ENCODE results near the gene MAN1C1. TPM values are rescaled to one million over a fixed set of nuclear protein-coding genes. Genes with fewer than 3 reads are reported as not detected.
"Not testable (repeated sequence)": the region's sequence is repeated elsewhere in the genome, so short reads cannot be mapped to it uniquely, and the experiment has no call there.

The MAN1C1 gene
- total RNA-seq, 1 experiment from 2014 or later, result 1.5 TPM

DNA sequence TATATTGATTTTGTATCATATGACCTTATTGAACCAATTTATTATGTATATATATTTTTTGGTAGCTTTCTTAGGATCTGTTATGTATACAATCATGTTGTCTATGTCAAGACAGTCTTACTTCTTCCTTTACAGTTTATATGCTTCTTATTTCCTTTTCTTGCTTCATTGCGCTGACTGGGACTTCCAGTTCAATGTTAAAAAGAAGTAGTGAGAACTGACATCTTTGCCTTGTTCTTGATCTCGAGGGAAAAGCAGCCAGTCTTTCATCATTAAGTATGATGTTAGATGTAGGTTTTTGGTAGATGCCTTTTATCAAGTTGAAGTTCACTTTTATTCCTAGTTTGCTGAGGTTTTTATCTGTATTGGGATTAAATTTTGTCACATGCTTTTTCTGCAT lies 17.5 kb downstream of the MAN1C1 start:
- in situ Hi-C loops (cut with HindIII; ENCODE audit: low pct_unique_long_range_greater_than_20kb, low sequenced_read_pairs) (no loop called here), intact Hi-C loops (cut with micrococcal nuclease; ENCODE audit: unreplicated experiment) (no loop called here)
- no peak overlapping the region for H3K27ac ChIP-seq (ENCODE audit: low read length)
- ChIA-PET POLR2A (no interaction called here), CTCF (no interaction called here)
- H3K4me3 ChIP-seq (ENCODE audit: low read depth in 2 of 2, low read length in 2 of 2), result no peak overlapping the region
- no peaks in the 10 kb centered on the region for H3K36me3 ChIP-seq (ENCODE audit: control insufficient read depth, insufficient read depth, low read length)
- peaks cover 9% of the 10 kb centered on the region; the same call in 1 of the 2 replicates for H3K9me3 ChIP-seq (ENCODE audit: control insufficient read depth, insufficient read depth, low read depth, low read length)
- peaks cover 4% of the 10 kb centered on the region; the same call in 1 of the 2 replicates for H3K27me3 ChIP-seq (ENCODE audit: control insufficient read depth, insufficient read depth, low read length)
- H3K4me1 ChIP-seq (ENCODE audit: control insufficient read depth, insufficient read depth, low read length), result no peaks in the 10 kb centered on the region
- no TSS peak for BruUV-seq (replicated peaks)
- TF ChIP-seq, protein P1, sequence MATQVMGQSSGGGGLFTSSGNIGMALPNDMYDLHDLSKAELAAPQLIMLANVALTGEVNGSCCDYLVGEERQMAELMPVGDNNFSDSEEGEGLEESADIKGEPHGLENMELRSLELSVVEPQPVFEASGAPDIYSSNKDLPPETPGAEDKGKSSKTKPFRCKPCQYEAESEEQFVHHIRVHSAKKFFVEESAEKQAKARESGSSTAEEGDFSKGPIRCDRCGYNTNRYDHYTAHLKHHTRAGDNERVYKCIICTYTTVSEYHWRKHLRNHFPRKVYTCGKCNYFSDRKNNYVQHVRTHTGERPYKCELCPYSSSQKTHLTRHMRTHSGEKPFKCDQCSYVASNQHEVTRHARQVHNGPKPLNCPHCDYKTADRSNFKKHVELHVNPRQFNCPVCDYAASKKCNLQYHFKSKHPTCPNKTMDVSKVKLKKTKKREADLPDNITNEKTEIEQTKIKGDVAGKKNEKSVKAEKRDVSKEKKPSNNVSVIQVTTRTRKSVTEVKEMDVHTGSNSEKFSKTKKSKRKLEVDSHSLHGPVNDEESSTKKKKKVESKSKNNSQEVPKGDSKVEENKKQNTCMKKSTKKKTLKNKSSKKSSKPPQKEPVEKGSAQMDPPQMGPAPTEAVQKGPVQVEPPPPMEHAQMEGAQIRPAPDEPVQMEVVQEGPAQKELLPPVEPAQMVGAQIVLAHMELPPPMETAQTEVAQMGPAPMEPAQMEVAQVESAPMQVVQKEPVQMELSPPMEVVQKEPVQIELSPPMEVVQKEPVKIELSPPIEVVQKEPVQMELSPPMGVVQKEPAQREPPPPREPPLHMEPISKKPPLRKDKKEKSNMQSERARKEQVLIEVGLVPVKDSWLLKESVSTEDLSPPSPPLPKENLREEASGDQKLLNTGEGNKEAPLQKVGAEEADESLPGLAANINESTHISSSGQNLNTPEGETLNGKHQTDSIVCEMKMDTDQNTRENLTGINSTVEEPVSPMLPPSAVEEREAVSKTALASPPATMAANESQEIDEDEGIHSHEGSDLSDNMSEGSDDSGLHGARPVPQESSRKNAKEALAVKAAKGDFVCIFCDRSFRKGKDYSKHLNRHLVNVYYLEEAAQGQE (IDR thresholded peaks at IDR 0.05; ENCODE audit: insufficient read depth in 1 of 2, low read depth in 2 of 2, low read length in 1 of 2), result no peak
- TF ChIP-seq, protein P2, sequence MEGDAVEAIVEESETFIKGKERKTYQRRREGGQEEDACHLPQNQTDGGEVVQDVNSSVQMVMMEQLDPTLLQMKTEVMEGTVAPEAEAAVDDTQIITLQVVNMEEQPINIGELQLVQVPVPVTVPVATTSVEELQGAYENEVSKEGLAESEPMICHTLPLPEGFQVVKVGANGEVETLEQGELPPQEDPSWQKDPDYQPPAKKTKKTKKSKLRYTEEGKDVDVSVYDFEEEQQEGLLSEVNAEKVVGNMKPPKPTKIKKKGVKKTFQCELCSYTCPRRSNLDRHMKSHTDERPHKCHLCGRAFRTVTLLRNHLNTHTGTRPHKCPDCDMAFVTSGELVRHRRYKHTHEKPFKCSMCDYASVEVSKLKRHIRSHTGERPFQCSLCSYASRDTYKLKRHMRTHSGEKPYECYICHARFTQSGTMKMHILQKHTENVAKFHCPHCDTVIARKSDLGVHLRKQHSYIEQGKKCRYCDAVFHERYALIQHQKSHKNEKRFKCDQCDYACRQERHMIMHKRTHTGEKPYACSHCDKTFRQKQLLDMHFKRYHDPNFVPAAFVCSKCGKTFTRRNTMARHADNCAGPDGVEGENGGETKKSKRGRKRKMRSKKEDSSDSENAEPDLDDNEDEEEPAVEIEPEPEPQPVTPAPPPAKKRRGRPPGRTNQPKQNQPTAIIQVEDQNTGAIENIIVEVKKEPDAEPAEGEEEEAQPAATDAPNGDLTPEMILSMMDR (IDR thresholded peaks at IDR 0.05), result no peak
- no peak for ATAC-seq
- no peak for DNase-seq (ENCODE audit: low read depth, low spot score)

DNA sequence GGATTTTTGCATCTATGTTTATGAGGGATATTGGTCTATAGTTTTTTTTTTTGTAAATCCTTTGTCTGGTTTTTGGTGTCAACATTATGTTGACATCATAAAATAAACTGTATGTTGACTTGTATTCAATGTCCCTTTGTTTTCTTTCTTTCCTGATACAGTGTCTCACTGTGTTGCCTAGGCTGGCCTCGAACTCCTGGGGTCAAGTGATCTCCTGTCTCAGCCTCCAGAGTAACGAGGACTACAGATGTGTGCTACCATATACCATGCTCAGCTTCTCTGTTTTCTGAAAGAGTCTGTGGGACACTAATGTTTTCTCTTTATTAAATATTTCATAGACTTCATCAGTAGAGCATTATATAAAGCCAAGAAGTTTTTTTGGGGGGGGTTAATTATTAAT lies 18.3 kb downstream of the MAN1C1 start:
- peaks cover 11% of the 10 kb centered on the region for H3K27me3 ChIP-seq (ENCODE audit: control insufficient read depth, insufficient read depth, low read length)

DNA sequence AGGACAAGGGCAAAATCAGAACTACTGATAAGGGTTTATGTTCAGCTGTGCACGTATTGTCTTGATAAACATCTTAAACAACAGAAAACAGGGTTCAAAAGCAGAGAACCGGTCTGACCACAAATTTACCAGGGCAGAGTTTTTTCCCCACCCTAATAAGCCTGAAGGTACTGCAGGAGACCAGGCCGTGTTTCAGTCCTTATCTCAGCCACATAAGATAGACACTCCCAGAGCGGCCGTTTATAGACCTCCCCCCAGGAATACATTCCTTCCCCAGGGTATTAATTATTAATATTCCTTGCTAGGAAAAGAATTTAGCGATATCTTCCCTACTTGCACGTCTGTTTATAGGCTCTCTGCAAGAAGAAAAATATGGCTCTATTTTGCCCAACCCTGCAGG lies 19.6 kb downstream of the MAN1C1 start:
- peaks cover 10% of the 10 kb centered on the region; the same call in 1 of the 2 replicates for H3K9me3 ChIP-seq (ENCODE audit: control insufficient read depth, insufficient read depth, low read depth, low read length)
- ATAC-seq; BruUV-seq (replicated peaks); DNase-seq (ENCODE audit: low read depth, low spot score); H3K36me3 ChIP-seq (ENCODE audit: control insufficient read depth, insufficient read depth, low read length); intact Hi-C loops (cut with micrococcal nuclease; ENCODE audit: unreplicated experiment); H3K4me3 ChIP-seq (ENCODE audit: low read depth in 2 of 2, low read length in 2 of 2); CTCF ChIA-PET; POLR2A ChIA-PET; H3K4me1 ChIP-seq (ENCODE audit: control insufficient read depth, insufficient read depth, low read length); H3K27ac ChIP-seq (ENCODE audit: low read length); in situ Hi-C loops (cut with HindIII; ENCODE audit: low pct_unique_long_range_greater_than_20kb, low sequenced_read_pairs): not testable (repeated sequence)
- peaks cover 15% of the 10 kb centered on the region for H3K27me3 ChIP-seq (ENCODE audit: control insufficient read depth, insufficient read depth, low read length)

More for the DNA sequence above, 18.3 kb downstream of the MAN1C1 start:
- ChIA-PET CTCF (no interaction called here), POLR2A (no interaction called here)
- DNase-seq (ENCODE audit: low read depth, low spot score), result no peak
- intact Hi-C loops (cut with micrococcal nuclease; ENCODE audit: unreplicated experiment), result no loop called here
- no peak for ATAC-seq
- Histone ChIP-seq H3K4me3 (ENCODE audit: low read depth in 2 of 2, low read length in 2 of 2) (no peak overlapping the region), H3K9me3 (ENCODE audit: control insufficient read depth, insufficient read depth, low read depth, low read length) (peaks cover 10% of the 10 kb centered on the region; the same call in 1 of the 2 replicates), H3K4me1 (ENCODE audit: control insufficient read depth, insufficient read depth, low read length) (no peaks in the 10 kb centered on the region), H3K27ac (ENCODE audit: low read length) (no peak overlapping the region), H3K36me3 (ENCODE audit: control insufficient read depth, insufficient read depth, low read length) (no peaks in the 10 kb centered on the region)
- BruUV-seq (replicated peaks), result no TSS peak
- TF ChIP-seq, protein P1 (IDR thresholded peaks at IDR 0.05; ENCODE audit: insufficient read depth in 1 of 2, low read depth in 2 of 2, low read length in 1 of 2), result no peak
- TF ChIP-seq SIN3A (IDR thresholded peaks at IDR 0.05; ENCODE audit: borderline replicate concordance, insufficient read depth, low read depth, low read length) (no peak), POLR2AphosphoS5 (IDR thresholded peaks at IDR 0.05; ENCODE audit: low read depth, low read length) (no peak), TCF7L2 (IDR thresholded peaks at IDR 0.05; ENCODE audit: low read depth, low read length) (no peak)
- TF ChIP-seq, protein P2 (IDR thresholded peaks at IDR 0.05), result no peak
- in situ Hi-C loops (cut with HindIII; ENCODE audit: low pct_unique_long_range_greater_than_20kb, low sequenced_read_pairs), result no loop called here
